ENCODE results near the gene CCDC30. TPM values are rescaled to one million over a fixed set of nuclear protein-coding genes. Genes with fewer than 3 reads are reported as not detected.

Gene CCDC30
- total RNA-seq, 6 donors from 2014 or later: 4.4 to 40.9 (median 8.2) TPM

GRCh38 chr1:42657981-42658876 lies 195.1 kb downstream of the CCDC30 start, which contains the start of gene PPIH:
Gene PPIH (plus strand): TSS chr1:42658423. CDS start chr1:42658447, 24 bp downstream.
- DNase-seq: peak; percentile 96 to 97
- peak; percentile 99 to 100 for ATAC-seq (ENCODE audit: low FRiP score in 2 of 2)
- H3K4me1 ChIP-seq: peaks cover 12 to 17% (median 15%) of the 10 kb centered on the region in 4 donors
- WGBS, 2 donors: 0% methylated on average over 17 to 48 of the region's 53 CpGs
- peaks cover 2 to 29% (median 11%) of the 10 kb centered on the region in 4 donors for H3K36me3 ChIP-seq
- peak within 1 kb of the TSS; percentile 69 to 83 (median 79) for H3K27ac ChIP-seq
- no peaks in the 10 kb centered on the region for H3K9me3 ChIP-seq
- TF ChIP-seq POLR2A (IDR thresholded peaks at IDR 0.05): peak in 1 of 4 donors; percentile 66
- no peak for TF ChIP-seq EP300 (IDR thresholded peaks at IDR 0.05)
- peak; percentile 72 to 74 for TF ChIP-seq POLR2AphosphoS5 (IDR thresholded peaks at IDR 0.05)
- TF ChIP-seq, protein P1, sequence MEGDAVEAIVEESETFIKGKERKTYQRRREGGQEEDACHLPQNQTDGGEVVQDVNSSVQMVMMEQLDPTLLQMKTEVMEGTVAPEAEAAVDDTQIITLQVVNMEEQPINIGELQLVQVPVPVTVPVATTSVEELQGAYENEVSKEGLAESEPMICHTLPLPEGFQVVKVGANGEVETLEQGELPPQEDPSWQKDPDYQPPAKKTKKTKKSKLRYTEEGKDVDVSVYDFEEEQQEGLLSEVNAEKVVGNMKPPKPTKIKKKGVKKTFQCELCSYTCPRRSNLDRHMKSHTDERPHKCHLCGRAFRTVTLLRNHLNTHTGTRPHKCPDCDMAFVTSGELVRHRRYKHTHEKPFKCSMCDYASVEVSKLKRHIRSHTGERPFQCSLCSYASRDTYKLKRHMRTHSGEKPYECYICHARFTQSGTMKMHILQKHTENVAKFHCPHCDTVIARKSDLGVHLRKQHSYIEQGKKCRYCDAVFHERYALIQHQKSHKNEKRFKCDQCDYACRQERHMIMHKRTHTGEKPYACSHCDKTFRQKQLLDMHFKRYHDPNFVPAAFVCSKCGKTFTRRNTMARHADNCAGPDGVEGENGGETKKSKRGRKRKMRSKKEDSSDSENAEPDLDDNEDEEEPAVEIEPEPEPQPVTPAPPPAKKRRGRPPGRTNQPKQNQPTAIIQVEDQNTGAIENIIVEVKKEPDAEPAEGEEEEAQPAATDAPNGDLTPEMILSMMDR (IDR thresholded peaks at IDR 0.05): peak in 5 of 6 experiments; percentile 27 to 76 (median 64)
- H3K27me3 ChIP-seq: no peaks in the 10 kb centered on the region
- peak within 1 kb of the TSS; percentile 74 to 84 (median 78) for H3K4me3 ChIP-seq

GRCh38 chr1:42658877-42659337 lies 195.8 kb downstream of the CCDC30 start:
- TF ChIP-seq POLR2AphosphoS5 (IDR thresholded peaks at IDR 0.05): no peak
- no peak for TF ChIP-seq POLR2A (IDR thresholded peaks at IDR 0.05)
- TF ChIP-seq, protein P1 (IDR thresholded peaks at IDR 0.05): no peak
- H3K9me3 ChIP-seq: no peaks in the 10 kb centered on the region
- H3K4me3 ChIP-seq: peak overlapping the region; percentile 74 to 84 (median 78)
- no peaks in the 10 kb centered on the region for H3K27me3 ChIP-seq
- 7 to 13% methylated on average over 20 of the region's 20 CpGs for WGBS, 2 donors
- peaks cover 2 to 36% (median 14%) of the 10 kb centered on the region in 4 donors for H3K36me3 ChIP-seq
- H3K4me1 ChIP-seq: peaks cover 12 to 17% (median 15%) of the 10 kb centered on the region in 4 donors
- ATAC-seq (ENCODE audit: low FRiP score in 2 of 2) (peak in 1 of 2 donors; percentile 21), DNase-seq (no peak)
- peak overlapping the region; percentile 69 to 83 (median 79) for H3K27ac ChIP-seq

DNA sequence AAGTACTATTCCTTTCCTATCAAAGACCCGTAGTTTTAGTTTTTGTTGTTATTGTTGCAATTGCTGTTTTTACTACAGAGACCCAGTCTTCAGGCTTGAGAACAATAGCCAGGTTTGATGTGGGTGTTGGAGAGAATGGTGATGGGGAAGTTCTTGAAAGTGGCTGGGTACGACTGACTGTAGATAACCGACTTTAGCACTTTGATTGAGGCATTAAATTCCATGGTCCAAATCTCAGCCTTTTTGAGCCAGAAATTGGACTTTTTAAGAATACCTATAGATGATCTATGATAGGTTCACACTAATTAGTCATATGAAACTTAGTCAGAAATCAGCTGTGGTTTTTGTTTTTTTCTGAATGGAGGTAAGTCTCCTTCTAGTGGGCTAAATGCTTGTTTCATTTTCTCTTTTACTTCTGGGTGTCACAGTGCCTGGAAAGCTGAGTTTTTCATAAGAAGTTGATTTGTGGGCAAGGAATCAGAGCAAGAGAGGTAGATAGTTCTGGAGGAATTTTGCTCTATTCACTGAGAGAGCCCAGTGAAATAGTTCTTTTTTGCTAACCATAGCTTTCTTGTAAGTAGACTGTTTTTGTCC lies 197.9 kb downstream of the CCDC30 start:
- Histone ChIP-seq H3K4me1 (peaks cover 12 to 17% (median 15%) of the 10 kb centered on the region in 4 donors), H3K4me3 (no peak overlapping the region), H3K27me3 (no peaks in the 10 kb centered on the region), H3K9me3 (no peaks in the 10 kb centered on the region), H3K36me3 (peaks cover 7 to 57% (median 33%) of the 10 kb centered on the region in 4 donors), H3K27ac (no peak overlapping the region)
- DNase-seq (no peak), ATAC-seq (ENCODE audit: low FRiP score in 2 of 2) (no peak)
- WGBS, 2 donors: 87 to 97% methylated on average over 3 of the region's 3 CpGs
- TF ChIP-seq EP300 (IDR thresholded peaks at IDR 0.05) (no peak), POLR2A (IDR thresholded peaks at IDR 0.05) (no peak), POLR2AphosphoS5 (IDR thresholded peaks at IDR 0.05) (no peak)
- TF ChIP-seq, protein P1 (IDR thresholded peaks at IDR 0.05): no peak

DNA sequence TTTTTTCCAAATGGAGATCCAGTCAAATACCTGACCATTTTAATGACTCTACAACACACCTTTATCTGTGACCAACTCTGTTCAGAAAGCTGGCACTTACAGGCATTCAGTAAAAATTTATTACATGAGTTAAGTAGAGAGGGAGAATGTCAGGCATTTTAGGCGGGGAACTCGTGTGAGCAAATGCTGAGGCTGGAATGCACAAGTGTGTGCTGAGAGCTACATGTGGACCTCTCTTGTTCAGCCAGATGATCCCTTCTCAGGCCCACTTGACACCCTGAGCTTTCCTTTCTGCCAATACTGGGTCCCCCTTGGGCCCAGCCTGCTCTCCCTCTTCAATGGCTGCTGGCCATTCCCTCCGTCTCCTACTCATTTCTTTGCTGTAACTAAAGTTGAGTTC lies 206.8 kb downstream of the CCDC30 start:
- TF ChIP-seq EP300 (IDR thresholded peaks at IDR 0.05) (peak in 1 of 4 donors; percentile 40), POLR2AphosphoS5 (IDR thresholded peaks at IDR 0.05) (no peak), POLR2A (IDR thresholded peaks at IDR 0.05) (no peak)
- Histone ChIP-seq H3K9me3 (no peaks in the 10 kb centered on the region), H3K4me3 (no peak overlapping the region), H3K4me1 (peaks cover 0 to 5% (median 1%) of the 10 kb centered on the region in 4 donors), H3K36me3 (peaks cover 20 to 63% (median 36%) of the 10 kb centered on the region in 4 donors), H3K27me3 (no peaks in the 10 kb centered on the region), H3K27ac (no peak overlapping the region)
- no peak for DNase-seq
- peak in 1 of 2 donors; percentile 55 for ATAC-seq (ENCODE audit: low FRiP score in 2 of 2)
- WGBS, 2 donors: 74 to 91% methylated on average over 3 of the region's 3 CpGs

DNA sequence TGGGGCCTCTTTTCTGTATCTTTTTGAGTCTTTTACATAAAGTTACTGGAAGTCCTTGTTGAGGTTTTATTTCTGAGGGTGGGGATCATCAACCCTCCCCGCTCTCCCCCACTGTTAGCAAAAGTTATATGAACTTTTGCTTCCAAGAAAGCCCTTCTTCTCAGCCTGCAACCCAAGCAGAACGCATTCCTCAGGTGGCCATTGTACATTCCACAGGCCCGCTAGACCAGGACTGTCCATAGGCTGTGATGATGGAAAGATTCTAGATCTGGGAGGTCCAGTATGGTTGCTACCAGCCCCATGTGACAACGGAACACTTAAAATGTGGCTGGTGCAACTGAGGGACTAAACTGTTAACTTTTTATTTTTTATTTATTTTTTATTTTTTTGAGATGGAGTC lies 207.3 kb downstream of the CCDC30 start:
- 86 to 90% methylated on average over 4 of the region's 4 CpGs for WGBS, 2 donors
- H3K9me3 ChIP-seq: no peaks in the 10 kb centered on the region
- DNase-seq (no peak), ATAC-seq (ENCODE audit: low FRiP score in 2 of 2) (no peak)
- peaks cover 0 to 5% (median 1%) of the 10 kb centered on the region in 4 donors for H3K4me1 ChIP-seq
- no peaks in the 10 kb centered on the region for H3K27me3 ChIP-seq
- H3K27ac ChIP-seq: no peak overlapping the region
- no peak overlapping the region for H3K4me3 ChIP-seq
- H3K36me3 ChIP-seq: peaks cover 20 to 63% (median 33%) of the 10 kb centered on the region in 4 donors
- TF ChIP-seq POLR2AphosphoS5 (IDR thresholded peaks at IDR 0.05) (no peak), POLR2A (IDR thresholded peaks at IDR 0.05) (no peak), EP300 (IDR thresholded peaks at IDR 0.05) (no peak)
- TF ChIP-seq, protein P1 (IDR thresholded peaks at IDR 0.05): no peak

Data from upper lobe of left lung (tissue), 6 donors.